Uterus (tissue), 2 donors: Measurements from ENCODE around the gene FANCC.

Experiments
- POLR2A ChIP-seq, 2 donors: fragments of 450-650 bp; IDR thresholded peaks; one replicate each; pipeline ENCODE4 v1.6.1; 2016; ENCODE audit warnings: antibody characterized with exemption in 2 of 2, mild to moderate bottlenecking in 1 of 2, moderate library complexity in 1 of 2
- TF ChIP-seq, protein P1 (sequence below), 4 experiments: fragments of 200-600 bp in 2 of 4; fragments of 450-650 bp in 2 of 4; sonication (generic) in 2 of 4; IDR thresholded peaks; one replicate each; pipeline ENCODE4 v1.5.1; 2016 to 2019; ENCODE audit warnings: antibody characterized with exemption in 4 of 4, mild to moderate bottlenecking in 2 of 4, moderate library complexity in 1 of 4

DNA sequence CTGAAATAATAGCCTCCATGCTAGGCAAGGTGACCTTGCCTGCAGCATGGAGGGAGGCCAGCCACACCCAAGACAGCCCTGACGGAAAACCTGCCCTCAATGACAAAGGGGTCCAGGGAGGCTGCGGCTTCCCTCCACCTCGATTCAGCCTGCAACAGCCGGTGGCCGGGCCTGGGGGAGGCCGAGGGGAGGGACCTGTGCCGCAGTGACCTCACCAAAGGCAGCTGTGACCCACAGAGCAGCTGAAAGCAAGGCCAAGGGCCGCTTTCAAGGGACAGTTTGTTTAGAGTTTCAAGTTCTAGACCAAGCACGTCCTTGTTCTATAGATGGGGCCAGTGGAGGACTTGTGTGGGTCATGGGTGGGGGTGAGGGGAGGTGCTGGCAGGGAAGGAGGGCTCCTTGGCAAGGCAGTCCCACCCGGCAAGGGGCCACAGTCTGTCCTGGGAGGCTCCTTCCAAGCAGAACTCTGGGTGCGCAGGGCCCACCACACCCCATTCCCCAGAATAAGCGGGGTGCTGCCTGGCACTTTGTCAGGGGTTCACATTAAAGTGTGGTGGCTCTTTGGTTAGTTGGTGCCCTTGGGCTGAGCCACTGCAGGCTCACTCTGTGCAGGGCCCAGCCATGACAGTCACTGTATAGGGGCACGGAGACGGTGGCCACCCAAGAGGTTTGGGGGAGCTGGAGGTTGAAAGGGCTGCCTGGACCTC is 226.5 kb downstream of the FANCC start:
- TF ChIP-seq, protein P1, sequence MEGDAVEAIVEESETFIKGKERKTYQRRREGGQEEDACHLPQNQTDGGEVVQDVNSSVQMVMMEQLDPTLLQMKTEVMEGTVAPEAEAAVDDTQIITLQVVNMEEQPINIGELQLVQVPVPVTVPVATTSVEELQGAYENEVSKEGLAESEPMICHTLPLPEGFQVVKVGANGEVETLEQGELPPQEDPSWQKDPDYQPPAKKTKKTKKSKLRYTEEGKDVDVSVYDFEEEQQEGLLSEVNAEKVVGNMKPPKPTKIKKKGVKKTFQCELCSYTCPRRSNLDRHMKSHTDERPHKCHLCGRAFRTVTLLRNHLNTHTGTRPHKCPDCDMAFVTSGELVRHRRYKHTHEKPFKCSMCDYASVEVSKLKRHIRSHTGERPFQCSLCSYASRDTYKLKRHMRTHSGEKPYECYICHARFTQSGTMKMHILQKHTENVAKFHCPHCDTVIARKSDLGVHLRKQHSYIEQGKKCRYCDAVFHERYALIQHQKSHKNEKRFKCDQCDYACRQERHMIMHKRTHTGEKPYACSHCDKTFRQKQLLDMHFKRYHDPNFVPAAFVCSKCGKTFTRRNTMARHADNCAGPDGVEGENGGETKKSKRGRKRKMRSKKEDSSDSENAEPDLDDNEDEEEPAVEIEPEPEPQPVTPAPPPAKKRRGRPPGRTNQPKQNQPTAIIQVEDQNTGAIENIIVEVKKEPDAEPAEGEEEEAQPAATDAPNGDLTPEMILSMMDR (IDR thresholded peaks at IDR 0.05) = no peak
- TF ChIP-seq POLR2A (IDR thresholded peaks at IDR 0.05) = no peak
